ENCODE data around the gene SMARCC1. TPM values are rescaled to one million over a fixed set of nuclear protein-coding genes. Genes with fewer than 3 reads are reported as not detected.

SMARCC1 gene
- total RNA-seq, 1 experiment from 2014 or later = 168 TPM

- CTCF ChIA-PET = no interaction called here
- ATAC-seq = no peak
Measured at GRCh38 chr3:47554335-47554734, 227.4 kb downstream of the SMARCC1 start.

DNA sequence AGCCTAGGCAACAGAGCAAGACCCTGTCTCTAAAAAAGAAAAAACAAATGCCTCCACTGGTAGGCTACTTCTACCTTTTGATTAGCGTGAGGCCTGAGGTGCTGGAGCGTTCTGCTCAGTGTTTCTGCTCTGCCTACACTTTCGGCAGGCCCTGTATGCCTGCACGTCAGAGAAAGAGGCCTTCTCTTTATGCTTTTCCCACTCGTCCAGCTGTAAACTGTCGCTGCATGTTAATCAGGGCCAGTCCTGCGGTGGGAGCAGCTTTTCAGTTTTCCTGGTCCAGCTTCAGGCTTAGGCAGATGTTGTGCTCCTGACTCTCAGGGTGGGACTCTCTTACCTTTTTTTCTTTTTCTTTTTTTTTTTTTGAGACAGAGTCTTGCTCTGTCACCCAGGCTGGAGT, 228.3 kb downstream of the SMARCC1 start:
- BruUV-seq (replicated peaks) = no TSS peak
- Histone ChIP-seq H3K9me3 (ENCODE audit: control insufficient read depth in 1 of 2, insufficient read depth in 1 of 2, low read depth in 1 of 2, low read length in 2 of 2) (no peaks in the 10 kb centered on the region), H2AFZ (ENCODE audit: low read depth, low read length, poor library complexity, severe bottlenecking) (no peak overlapping the region), H3K27me3 (ENCODE audit: insufficient read depth, low read length) (no peaks in the 10 kb centered on the region), H4K20me1 (ENCODE audit: insufficient read depth) (no peaks in the 10 kb centered on the region), H3K79me2 (ENCODE audit: insufficient read depth, low read length) (no peaks in the 10 kb centered on the region), H3K36me3 (ENCODE audit: control insufficient read depth in 1 of 2, insufficient read depth in 2 of 2, low read length in 2 of 2) (no peaks in the 10 kb centered on the region), H3K4me2 (ENCODE audit: low read length) (no peak overlapping the region), H3K9me2 (ENCODE audit: insufficient read depth) (no peaks in the 10 kb centered on the region), H3K4me1 (ENCODE audit: control insufficient read depth in 1 of 2, insufficient read depth in 2 of 2, low read length in 2 of 2) (no peaks in the 10 kb centered on the region), H3K27ac (ENCODE audit: low read depth, low read length) (no peak overlapping the region), H3K9ac (ENCODE audit: low read length) (no peak overlapping the region), H3K4me3 (replicated peaks in 1 of 2; ENCODE audit: low read depth in 1 of 2, low read length in 2 of 2) (no peak overlapping the region)
- CTCF ChIA-PET = no interaction called here
- intact Hi-C loops (cut with micrococcal nuclease) = no loop called here
- no peak for DNase-seq (ENCODE audit: low read depth, low spot score)
- no peak for ATAC-seq
- RAD21 ChIA-PET (ENCODE audit: low non-redundant PET in 1 of 2, low total read pairs in 2 of 2, uncharacterized antibody in 2 of 2, unreplicated experiment in 2 of 2) = no interaction called here
- POLR2A ChIA-PET = no interaction called here
- TF ChIP-seq ZNF274 (IDR thresholded peaks at IDR 0.05; ENCODE audit: low read depth, low read length) (no peak), CTCF (IDR thresholded peaks at IDR 0.05 in 2 of 3, conservative IDR thresholded peaks at IDR 0.05 in 1 of 3; ENCODE audit: borderline replicate concordance in 1 of 3, insufficient read depth in 1 of 3, low read depth in 2 of 3, low read length in 2 of 3) (no peak), POLR2AphosphoS5 (IDR thresholded peaks at IDR 0.05; ENCODE audit: low read depth, low read length) (no peak), JUND (IDR thresholded peaks at IDR 0.05) (no peak), TCF7L2 (IDR thresholded peaks at IDR 0.05; ENCODE audit: borderline replicate concordance, extremely low read depth, insufficient read depth, insufficient read length) (no peak), YY1 (IDR thresholded peaks at IDR 0.05; ENCODE audit: extremely low read depth, insufficient replicate concordance, low read depth, low read length) (no peak), SP1 (IDR thresholded peaks at IDR 0.05; ENCODE audit: low read depth) (no peak), MAX (IDR thresholded peaks at IDR 0.05) (no peak), REST (IDR thresholded peaks at IDR 0.05; ENCODE audit: low read depth) (no peak)

More at GRCh38 chr3:47554335-47554734, 227.4 kb downstream of the SMARCC1 start:
- Histone ChIP-seq H3K27ac (ENCODE audit: low read depth, low read length) (no peak overlapping the region), H3K79me2 (ENCODE audit: insufficient read depth, low read length) (no peaks in the 10 kb centered on the region), H3K9me3 (ENCODE audit: control insufficient read depth in 1 of 2, insufficient read depth in 1 of 2, low read depth in 1 of 2, low read length in 2 of 2) (no peaks in the 10 kb centered on the region), H3K9ac (ENCODE audit: low read length) (no peak overlapping the region), H3K4me2 (ENCODE audit: low read length) (no peak overlapping the region), H4K20me1 (ENCODE audit: insufficient read depth) (no peaks in the 10 kb centered on the region), H3K4me3 (replicated peaks in 1 of 2; ENCODE audit: low read depth in 1 of 2, low read length in 2 of 2) (no peak overlapping the region), H3K27me3 (ENCODE audit: insufficient read depth, low read length) (no peaks in the 10 kb centered on the region), H3K36me3 (ENCODE audit: control insufficient read depth in 1 of 2, insufficient read depth in 2 of 2, low read length in 2 of 2) (no peaks in the 10 kb centered on the region), H3K9me2 (ENCODE audit: insufficient read depth) (no peaks in the 10 kb centered on the region), H3K4me1 (ENCODE audit: control insufficient read depth in 1 of 2, insufficient read depth in 2 of 2, low read length in 2 of 2) (no peaks in the 10 kb centered on the region), H2AFZ (ENCODE audit: low read depth, low read length, poor library complexity, severe bottlenecking) (no peak overlapping the region)
- DNase-seq (ENCODE audit: low read depth, low spot score) = no peak
- ChIA-PET RAD21 (ENCODE audit: low non-redundant PET in 1 of 2, low total read pairs in 2 of 2, uncharacterized antibody in 2 of 2, unreplicated experiment in 2 of 2) (no interaction called here), POLR2A (no interaction called here)
- no peak for TF ChIP-seq YY1 (IDR thresholded peaks at IDR 0.05; ENCODE audit: extremely low read depth, insufficient replicate concordance, low read depth, low read length)
- no peak for TF ChIP-seq MAX (IDR thresholded peaks at IDR 0.05)
- TF ChIP-seq ZNF274 (IDR thresholded peaks at IDR 0.05; ENCODE audit: low read depth, low read length) = no peak
- no TSS peak for BruUV-seq (replicated peaks)
- intact Hi-C loops (cut with micrococcal nuclease) = no loop called here
